HEK293 (cell line): ENCODE results near the gene GDF9.

Source experiments
- GLIS1 ChIP-seq: fragments of 450-650 bp; formaldehyde crosslinking; IDR thresholded peaks from 2 replicates; pipeline ENCODE4 v1.5.1; 2016; ENCODE audit warnings: missing biosample characterization, missing genetic modification characterization
- HOXA7 ChIP-seq: sonication (generic); formaldehyde crosslinking; IDR thresholded peaks from 2 replicates; pipeline ENCODE4 v1.8.1; 2022; ENCODE audit warnings: missing genetic modification reagents, borderline replicate concordance
- KLF10 ChIP-seq: fragments of 450-650 bp; IDR thresholded peaks from 2 replicates; pipeline ENCODE4 v1.5.1; 2018; ENCODE audit warnings: missing biosample characterization, mild to moderate bottlenecking, missing genetic modification characterization
- KLF9 ChIP-seq: fragments of 450-650 bp; formaldehyde crosslinking; IDR thresholded peaks from 2 replicates; pipeline ENCODE4 v1.5.1; 2016; ENCODE audit warnings: missing biosample characterization, missing genetic modification characterization, low read depth
- MYNN ChIP-seq: fragments of 450-650 bp; formaldehyde crosslinking; IDR thresholded peaks from 2 replicates; pipeline ENCODE4 v1.5.1; 2016; ENCODE audit warnings: missing biosample characterization, missing genetic modification characterization, borderline replicate concordance
- PRDM1 ChIP-seq: fragments of 450-650 bp; formaldehyde crosslinking; IDR thresholded peaks from 2 replicates; pipeline ENCODE4; 2016; ENCODE audit warnings: missing biosample characterization, missing genetic modification characterization
- RBAK ChIP-seq: fragments of 450-650 bp; formaldehyde crosslinking; IDR thresholded peaks from 2 replicates; pipeline ENCODE4 v1.5.1; 2016; ENCODE audit warnings: missing biosample characterization, missing genetic modification characterization
- SCRT1 ChIP-seq: fragments of 450-650 bp; formaldehyde crosslinking; IDR thresholded peaks from 2 replicates; pipeline ENCODE4 v1.5.1; 2016; ENCODE audit warnings: missing biosample characterization, missing genetic modification characterization, borderline replicate concordance
- SP3 ChIP-seq: fragments of 450-650 bp; formaldehyde crosslinking; IDR thresholded peaks from 2 replicates; pipeline ENCODE4 v1.5.1; 2016; ENCODE audit warnings: missing biosample characterization, missing genetic modification characterization
- ZBTB1 ChIP-seq: fragments of 450-650 bp; formaldehyde crosslinking; IDR thresholded peaks from 2 replicates; pipeline ENCODE4 v1.5.1; 2016; ENCODE audit warnings: missing biosample characterization, missing genetic modification characterization
- ZBTB7A ChIP-seq: fragments of 450-650 bp; formaldehyde crosslinking; IDR thresholded peaks from 2 replicates; pipeline ENCODE4 v1.5.1; 2016; ENCODE audit warnings: low read depth, missing biosample characterization, missing genetic modification characterization
- ZFP41 ChIP-seq: fragments of 450-650 bp; formaldehyde crosslinking; IDR thresholded peaks from 2 replicates; pipeline ENCODE4 v1.5.1; 2016; ENCODE audit warnings: missing biosample characterization, missing genetic modification characterization, borderline replicate concordance
- ZNF133 ChIP-seq: fragments of 450-650 bp; formaldehyde crosslinking; IDR thresholded peaks from 2 replicates; pipeline ENCODE4 v1.5.1; 2016; ENCODE audit warnings: missing biosample characterization, missing genetic modification characterization
- ZNF140 ChIP-seq: fragments of 450-650 bp; formaldehyde crosslinking; IDR thresholded peaks from 2 replicates; pipeline ENCODE4 v1.5.1; 2016; ENCODE audit warnings: missing biosample characterization, missing genetic modification characterization
- ZNF248 ChIP-seq: fragments of 450-650 bp; formaldehyde crosslinking; IDR thresholded peaks from 2 replicates; pipeline ENCODE4 v1.5.1; 2017; ENCODE audit warnings: missing biosample characterization, missing genetic modification characterization
- ZNF292 ChIP-seq: fragments of 450-650 bp; formaldehyde crosslinking; IDR thresholded peaks from 2 replicates; pipeline ENCODE4 v1.5.1; 2016; ENCODE audit warnings: low read depth, missing biosample characterization, missing genetic modification characterization, borderline replicate concordance
- ZNF423 ChIP-seq: fragments of 450-650 bp; formaldehyde crosslinking; IDR thresholded peaks from 2 replicates; pipeline ENCODE4 v1.5.1; 2016; ENCODE audit warnings: missing biosample characterization, missing genetic modification characterization
- ZNF473 ChIP-seq: fragments of 450-650 bp; formaldehyde crosslinking; IDR thresholded peaks from 2 replicates; pipeline ENCODE4 v1.5.1; 2017; ENCODE audit warnings: missing biosample characterization, missing genetic modification characterization
- ZNF48 ChIP-seq: fragments of 450-650 bp; formaldehyde crosslinking; IDR thresholded peaks from 2 replicates; pipeline ENCODE4 v1.5.1; 2016; ENCODE audit warnings: missing biosample characterization, missing genetic modification characterization
- ZNF544 ChIP-seq: fragments of 450-650 bp; formaldehyde crosslinking; IDR thresholded peaks from 2 replicates; pipeline ENCODE4 v1.5.0; 2017; ENCODE audit warnings: missing biosample characterization, missing genetic modification characterization
- ZNF561 ChIP-seq: fragments of 450-650 bp; IDR thresholded peaks from 2 replicates; pipeline ENCODE4 v1.5.1; 2018; ENCODE audit warnings: missing biosample characterization, missing genetic modification characterization, borderline replicate concordance
- ZNF629 ChIP-seq: fragments of 450-650 bp; formaldehyde crosslinking; IDR thresholded peaks from 2 replicates; pipeline ENCODE4 v1.5.1; 2017; ENCODE audit warnings: missing biosample characterization, missing genetic modification characterization
- ZNF747 ChIP-seq: fragments of 450-650 bp; formaldehyde crosslinking; IDR thresholded peaks from 2 replicates; pipeline ENCODE4 v1.5.1; 2016; ENCODE audit warnings: missing biosample characterization, missing genetic modification characterization
- ZNF768 ChIP-seq: fragments of 450-650 bp; formaldehyde crosslinking; IDR thresholded peaks from 2 replicates; pipeline ENCODE4 v1.5.1; 2018; ENCODE audit warnings: missing biosample characterization, mild to moderate bottlenecking, missing genetic modification characterization
- ZSCAN23 ChIP-seq: fragments of 450-650 bp; formaldehyde crosslinking; IDR thresholded peaks from 2 replicates; pipeline ENCODE4 v1.5.1; 2016; ENCODE audit warnings: missing biosample characterization, missing genetic modification characterization
- TF ChIP-seq, protein P1 (sequence below): fragments of 450-650 bp; formaldehyde crosslinking; IDR thresholded peaks from 2 replicates; pipeline ENCODE4 v1.5.1; 2016; ENCODE audit warnings: missing biosample characterization, missing genetic modification characterization
- TF ChIP-seq, protein P2 (sequence below): fragments of 450-650 bp; formaldehyde crosslinking; IDR thresholded peaks from 2 replicates; pipeline ENCODE4 v1.5.1; 2016; ENCODE audit warnings: missing biosample characterization, missing genetic modification characterization
- TF ChIP-seq, protein P3 (sequence below): fragments of 450-650 bp; formaldehyde crosslinking; conservative IDR thresholded peaks from 2 replicates; pipeline ENCODE4 v1.5.1; 2016; ENCODE audit warnings: low read depth, missing biosample characterization, missing genetic modification characterization
- TF ChIP-seq, protein P4 (sequence below): fragments of 450-650 bp; formaldehyde crosslinking; optimal IDR thresholded peaks from 2 replicates; pipeline ENCODE3; 2016; ENCODE audit warnings: missing biosample characterization, mild to moderate bottlenecking, missing genetic modification characterization
- TF ChIP-seq, protein P5 (sequence below): fragments of 450-650 bp; formaldehyde crosslinking; IDR thresholded peaks from 2 replicates; pipeline ENCODE4 v1.5.1; 2016; ENCODE audit warnings: missing biosample characterization, missing genetic modification characterization

Gene GDF9

DNA sequence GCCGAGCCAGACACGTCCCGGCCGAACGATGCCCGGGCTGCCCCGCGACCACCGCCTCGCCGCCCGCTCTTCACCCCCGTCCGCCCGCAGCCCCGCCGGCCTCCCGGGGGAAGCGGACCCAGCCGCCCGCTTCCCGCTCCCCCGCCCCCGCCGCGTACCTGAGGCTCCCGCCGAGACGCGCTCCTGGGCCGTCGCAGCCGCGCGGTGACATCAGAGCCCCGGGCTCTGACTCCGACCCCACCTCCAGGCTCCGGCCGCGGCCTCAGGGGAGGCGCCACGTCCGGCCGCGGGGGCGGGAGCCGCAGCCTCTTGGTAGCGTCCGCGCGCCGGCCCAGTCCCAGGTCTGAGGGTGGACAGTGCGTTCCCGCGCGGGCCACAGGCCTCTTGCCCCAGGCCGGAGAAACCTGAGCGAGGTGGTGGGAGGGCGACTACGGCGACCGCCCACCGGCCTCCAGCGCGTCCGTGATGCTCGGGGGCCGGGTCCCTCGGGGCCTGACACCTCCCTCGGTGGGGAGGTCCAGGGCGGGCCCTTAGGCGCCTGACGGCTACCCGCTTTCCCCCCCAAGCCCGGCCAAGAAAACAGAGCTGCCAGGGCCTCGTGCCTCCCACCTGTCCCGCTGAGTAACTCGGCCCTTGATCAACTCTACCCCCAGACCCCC lies 35.7 kb downstream of the GDF9 start, which contains the start of gene SHROOM1 (continued):
- TF ChIP-seq, protein P1, sequence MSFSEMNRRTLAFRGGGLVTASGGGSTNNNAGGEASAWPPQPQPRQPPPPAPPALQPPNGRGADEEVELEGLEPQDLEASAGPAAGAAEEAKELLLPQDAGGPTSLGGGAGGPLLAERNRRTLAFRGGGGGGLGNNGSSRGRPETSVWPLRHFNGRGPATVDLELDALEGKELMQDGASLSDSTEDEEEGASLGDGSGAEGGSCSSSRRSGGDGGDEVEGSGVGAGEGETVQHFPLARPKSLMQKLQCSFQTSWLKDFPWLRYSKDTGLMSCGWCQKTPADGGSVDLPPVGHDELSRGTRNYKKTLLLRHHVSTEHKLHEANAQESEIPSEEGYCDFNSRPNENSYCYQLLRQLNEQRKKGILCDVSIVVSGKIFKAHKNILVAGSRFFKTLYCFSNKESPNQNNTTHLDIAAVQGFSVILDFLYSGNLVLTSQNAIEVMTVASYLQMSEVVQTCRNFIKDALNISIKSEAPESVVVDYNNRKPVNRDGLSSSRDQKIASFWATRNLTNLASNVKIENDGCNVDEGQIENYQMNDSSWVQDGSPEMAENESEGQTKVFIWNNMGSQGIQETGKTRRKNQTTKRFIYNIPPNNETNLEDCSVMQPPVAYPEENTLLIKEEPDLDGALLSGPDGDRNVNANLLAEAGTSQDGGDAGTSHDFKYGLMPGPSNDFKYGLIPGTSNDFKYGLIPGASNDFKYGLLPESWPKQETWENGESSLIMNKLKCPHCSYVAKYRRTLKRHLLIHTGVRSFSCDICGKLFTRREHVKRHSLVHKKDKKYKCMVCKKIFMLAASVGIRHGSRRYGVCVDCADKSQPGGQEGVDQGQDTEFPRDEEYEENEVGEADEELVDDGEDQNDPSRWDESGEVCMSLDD (tag by site-specific recombination) = 0 out of 2 replicates have a peak, but pooled peaks have one; percentile 34
- TF ChIP-seq, protein P2, sequence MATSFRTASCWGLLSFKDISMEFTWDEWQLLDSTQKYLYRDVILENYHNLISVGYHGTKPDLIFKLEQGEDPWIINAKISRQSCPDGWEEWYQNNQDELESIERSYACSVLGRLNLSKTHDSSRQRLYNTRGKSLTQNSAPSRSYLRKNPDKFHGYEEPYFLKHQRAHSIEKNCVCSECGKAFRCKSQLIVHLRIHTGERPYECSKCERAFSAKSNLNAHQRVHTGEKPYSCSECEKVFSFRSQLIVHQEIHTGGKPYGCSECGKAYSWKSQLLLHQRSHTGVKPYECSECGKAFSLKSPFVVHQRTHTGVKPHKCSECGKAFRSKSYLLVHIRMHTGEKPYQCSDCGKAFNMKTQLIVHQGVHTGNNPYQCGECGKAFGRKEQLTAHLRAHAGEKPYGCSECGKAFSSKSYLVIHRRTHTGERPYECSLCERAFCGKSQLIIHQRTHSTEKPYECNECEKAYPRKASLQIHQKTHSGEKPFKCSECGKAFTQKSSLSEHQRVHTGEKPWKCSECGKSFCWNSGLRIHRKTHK (tag by site-specific recombination) = no peak
- no peak for TF ChIP-seq ZNF248 (tag by site-specific recombination)
- TF ChIP-seq ZNF544 = no peak
- TF ChIP-seq ZFP41 (tag by site-specific recombination) = no peak
- TF ChIP-seq, protein P3, sequence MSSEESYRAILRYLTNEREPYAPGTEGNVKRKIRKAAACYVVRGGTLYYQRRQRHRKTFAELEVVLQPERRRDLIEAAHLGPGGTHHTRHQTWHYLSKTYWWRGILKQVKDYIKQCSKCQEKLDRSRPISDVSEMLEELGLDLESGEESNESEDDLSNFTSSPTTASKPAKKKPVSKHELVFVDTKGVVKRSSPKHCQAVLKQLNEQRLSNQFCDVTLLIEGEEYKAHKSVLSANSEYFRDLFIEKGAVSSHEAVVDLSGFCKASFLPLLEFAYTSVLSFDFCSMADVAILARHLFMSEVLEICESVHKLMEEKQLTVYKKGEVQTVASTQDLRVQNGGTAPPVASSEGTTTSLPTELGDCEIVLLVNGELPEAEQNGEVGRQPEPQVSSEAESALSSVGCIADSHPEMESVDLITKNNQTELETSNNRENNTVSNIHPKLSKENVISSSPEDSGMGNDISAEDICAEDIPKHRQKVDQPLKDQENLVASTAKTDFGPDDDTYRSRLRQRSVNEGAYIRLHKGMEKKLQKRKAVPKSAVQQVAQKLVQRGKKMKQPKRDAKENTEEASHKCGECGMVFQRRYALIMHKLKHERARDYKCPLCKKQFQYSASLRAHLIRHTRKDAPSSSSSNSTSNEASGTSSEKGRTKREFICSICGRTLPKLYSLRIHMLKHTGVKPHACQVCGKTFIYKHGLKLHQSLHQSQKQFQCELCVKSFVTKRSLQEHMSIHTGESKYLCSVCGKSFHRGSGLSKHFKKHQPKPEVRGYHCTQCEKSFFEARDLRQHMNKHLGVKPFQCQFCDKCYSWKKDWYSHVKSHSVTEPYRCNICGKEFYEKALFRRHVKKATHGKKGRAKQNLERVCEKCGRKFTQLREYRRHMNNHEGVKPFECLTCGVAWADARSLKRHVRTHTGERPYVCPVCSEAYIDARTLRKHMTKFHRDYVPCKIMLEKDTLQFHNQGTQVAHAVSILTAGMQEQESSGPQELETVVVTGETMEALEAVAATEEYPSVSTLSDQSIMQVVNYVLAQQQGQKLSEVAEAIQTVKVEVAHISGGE (tag by site-specific recombination) = no peak
- TF ChIP-seq GLIS1 (tag by site-specific recombination) = peak; percentile 82
- TF ChIP-seq SCRT1 (tag by site-specific recombination) = no peak
- no peak for TF ChIP-seq ZNF473 (tag by site-specific recombination)
- peak; percentile 21; the same call in 1 of the 2 replicates for TF ChIP-seq ZNF629 (tag by site-specific recombination)
- no peak for TF ChIP-seq PRDM1 (tag by site-specific recombination)
- peak; percentile 53; the same call in 1 of the 2 replicates for TF ChIP-seq ZNF423
- TF ChIP-seq ZNF133 (tag by site-specific recombination) = no peak
- TF ChIP-seq RBAK = no peak
- TF ChIP-seq, protein P4, sequence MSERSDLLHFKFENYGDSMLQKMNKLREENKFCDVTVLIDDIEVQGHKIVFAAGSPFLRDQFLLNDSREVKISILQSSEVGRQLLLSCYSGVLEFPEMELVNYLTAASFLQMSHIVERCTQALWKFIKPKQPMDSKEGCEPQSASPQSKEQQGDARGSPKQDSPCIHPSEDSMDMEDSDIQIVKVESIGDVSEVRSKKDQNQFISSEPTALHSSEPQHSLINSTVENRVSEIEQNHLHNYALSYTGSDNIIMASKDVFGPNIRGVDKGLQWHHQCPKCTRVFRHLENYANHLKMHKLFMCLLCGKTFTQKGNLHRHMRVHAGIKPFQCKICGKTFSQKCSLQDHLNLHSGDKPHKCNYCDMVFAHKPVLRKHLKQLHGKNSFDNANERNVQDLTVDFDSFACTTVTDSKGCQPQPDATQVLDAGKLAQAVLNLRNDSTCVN (tag by site-specific recombination) = peak; percentile 71
- no peak for TF ChIP-seq ZNF48 (tag by site-specific recombination)
- TF ChIP-seq, protein P5, sequence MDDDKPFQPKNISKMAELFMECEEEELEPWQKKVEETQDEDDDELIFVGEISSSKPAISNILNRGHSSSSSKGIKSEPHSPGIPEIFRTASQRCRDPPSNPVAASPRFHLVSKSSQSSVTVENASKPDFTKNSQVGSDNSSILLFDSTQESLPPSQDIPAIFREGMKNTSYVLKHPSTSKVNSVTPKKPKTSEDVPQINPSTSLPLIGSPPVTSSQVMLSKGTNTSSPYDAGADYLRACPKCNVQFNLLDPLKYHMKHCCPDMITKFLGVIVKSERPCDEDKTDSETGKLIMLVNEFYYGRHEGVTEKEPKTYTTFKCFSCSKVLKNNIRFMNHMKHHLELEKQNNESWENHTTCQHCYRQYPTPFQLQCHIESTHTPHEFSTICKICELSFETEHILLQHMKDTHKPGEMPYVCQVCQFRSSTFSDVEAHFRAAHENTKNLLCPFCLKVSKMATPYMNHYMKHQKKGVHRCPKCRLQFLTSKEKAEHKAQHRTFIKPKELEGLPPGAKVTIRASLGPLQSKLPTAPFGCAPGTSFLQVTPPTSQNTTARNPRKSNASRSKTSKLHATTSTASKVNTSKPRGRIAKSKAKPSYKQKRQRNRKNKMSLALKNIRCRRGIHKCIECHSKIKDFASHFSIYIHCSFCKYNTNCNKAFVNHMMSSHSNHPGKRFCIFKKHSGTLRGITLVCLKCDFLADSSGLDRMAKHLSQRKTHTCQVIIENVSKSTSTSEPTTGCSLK = no peak
- peak; percentile 30; the same call in 1 of the 2 replicates for TF ChIP-seq KLF9
- 0 out of 2 replicates have a peak, but pooled peaks have one; percentile 38 for TF ChIP-seq KLF10 (tag by site-specific recombination)
- no peak for TF ChIP-seq ZNF561
- no peak for TF ChIP-seq ZSCAN23 (tag by site-specific recombination)
- TF ChIP-seq ZNF768 (tag by site-specific recombination) = no peak
- TF ChIP-seq ZNF292 (tag by site-specific recombination) = no peak
- TF ChIP-seq ZNF747 (tag by site-specific recombination) = no peak
- no peak for TF ChIP-seq HOXA7
- TF ChIP-seq MYNN (tag by site-specific recombination) = no peak
- TF ChIP-seq ZBTB1 (tag by site-specific recombination) = no peak
- peak; percentile 78 for TF ChIP-seq SP3 (tag by site-specific recombination)
- no peak for TF ChIP-seq ZBTB7A (tag by site-specific recombination)
- no peak for TF ChIP-seq ZNF140 (tag by site-specific recombination)
